ENCODE data around the gene SETSIP.

- TF ChIP-seq CTCF (conservative IDR thresholded peaks at IDR 0.05), result no peak
- TF ChIP-seq EZH2 (IDR thresholded peaks at IDR 0.05; ENCODE audit: low read depth), result no peak
Observed at GRCh38 chr1:92094090-92094489, 18.9 kb upstream of the SETSIP start.

Measured in PC-9 (cell line).